Naive B cell (primary cell): ENCODE results near the gene POLR1D. TPM values are rescaled to one million over a fixed set of nuclear protein-coding genes. Genes with fewer than 3 reads are reported as not detected.
A peak's percentile ranks its signal among the peaks of the same experiment; 100 is the strongest.

ENCODE experiments used
- ATAC-seq, 2 donors: fragments of 150-1000 bp; cut with Tn5 transposase; 2 replicates each; pipeline ENCODE4 v1.10.0; 2021; ENCODE audit warnings: low read depth in 2 of 2, mild to moderate bottlenecking in 2 of 2, moderate library complexity in 2 of 2
- DNase-seq: peaks from one replicate; pipeline ENCODE4 v3.0.0; 2022
- H3K27ac Mint-ChIP-seq, 6 donors: one replicate each; pipeline ENCODE4 v1.8.0; 2020 to 2022; ENCODE audit warnings: mild to moderate bottlenecking in 6 of 6, mixed read lengths in 6 of 6, moderate library complexity in 5 of 6, inconsistent platforms in 2 of 6
- H3K27me3 Mint-ChIP-seq, 3 donors: one replicate each; pipeline ENCODE4 v1.8.0; 2021 to 2022; ENCODE audit warnings: mixed read lengths in 3 of 3, mild to moderate bottlenecking in 1 of 3
- H3K36me3 Mint-ChIP-seq, 2 donors: one replicate each; pipeline ENCODE4 v1.8.0; 2020 to 2022; ENCODE audit warnings: mixed read lengths in 2 of 2, inconsistent platforms in 1 of 2, mild to moderate bottlenecking in 1 of 2
- H3K4me1 Mint-ChIP-seq, 3 donors: one replicate each; pipeline ENCODE4 v1.8.0; 2020 to 2022; ENCODE audit warnings: mixed read lengths in 3 of 3, inconsistent platforms in 1 of 3, mild to moderate bottlenecking in 1 of 3, moderate library complexity in 1 of 3
- H3K4me3 Mint-ChIP-seq, 8 donors: one replicate each; pipeline ENCODE4 v1.8.0; 2020 to 2022; ENCODE audit warnings: mild to moderate bottlenecking in 8 of 8, mixed read lengths in 8 of 8, moderate library complexity in 8 of 8, inconsistent platforms in 2 of 8
- H3K9me3 Mint-ChIP-seq, 7 donors: one replicate each; pipeline ENCODE4 v1.8.0; 2020 to 2022; ENCODE audit warnings: mixed read lengths in 7 of 7, mild to moderate bottlenecking in 5 of 7, inconsistent platforms in 2 of 7, moderate library complexity in 1 of 7
- polyA plus RNA-seq, 6 donors: library from polyadenylated mRNA; unstranded; fragments of 300-500 nt; fragmentation: Illumina TruSeq; gene quantifications; one replicate each; pipeline ENCODE4 v1.2.3, GENCODE V29; 2021; ENCODE audit warnings: low read depth in 6 of 6

The POLR1D gene
- 100 to 1,000 TPM; 106 to 149 (median 130) TPM for polyA plus RNA-seq

- Mint-ChIP-seq H3K36me3 (peaks cover 0 to 13% of the 10 kb centered on the region in 2 donors), H3K4me1 (peaks cover 57 to 65% (median 59%) of the 10 kb centered on the region in 3 donors), H3K27me3 (no peaks in the 10 kb centered on the region), H3K4me3 (peak within 1 kb of the TSS; percentile 88 to 99 (median 96)), H3K9me3 (no peaks in the 10 kb centered on the region), H3K27ac (peak within 1 kb of the TSS; percentile 97 to 98 (median 98))
- ATAC-seq (peak; percentile 56 to 64), DNase-seq (peak; percentile 89)
Observed at GRCh38 chr13:27621366-27622101, at the start of gene POLR1D. Gene POLR1D (plus strand): TSS chr13:27621892. CDS start chr13:27621984, 92 bp downstream.

GRCh38 chr13:27572234-27572901 lies 49.3 kb upstream of the POLR1D start:
- no peaks in the 10 kb centered on the region for H3K27me3 Mint-ChIP-seq
- H3K4me1 Mint-ChIP-seq: peaks cover 5 to 27% (median 21%) of the 10 kb centered on the region in 3 donors
- H3K36me3 Mint-ChIP-seq: peaks cover 0 to 19% of the 10 kb centered on the region in 2 donors
- no peak for ATAC-seq
- no peaks in the 10 kb centered on the region for H3K9me3 Mint-ChIP-seq
- no peak overlapping the region for H3K27ac Mint-ChIP-seq
- no peak for DNase-seq
- peak overlapping the region in 1 of 8 donors; percentile 50 for H3K4me3 Mint-ChIP-seq

GRCh38 chr13:27573265-27573664 lies 48.4 kb upstream of the POLR1D start:
- peaks cover 5 to 27% (median 21%) of the 10 kb centered on the region in 3 donors for H3K4me1 Mint-ChIP-seq
- DNase-seq (no peak), ATAC-seq (no peak)
- peaks cover 0 to 19% of the 10 kb centered on the region in 2 donors for H3K36me3 Mint-ChIP-seq
- H3K9me3 Mint-ChIP-seq: no peaks in the 10 kb centered on the region
- H3K4me3 Mint-ChIP-seq: peak overlapping the region in 1 of 8 donors; percentile 27
- no peaks in the 10 kb centered on the region for H3K27me3 Mint-ChIP-seq
- peak overlapping the region in 1 of 6 donors; percentile 21 for H3K27ac Mint-ChIP-seq

GRCh38 chr13:27574661-27575060 lies 47.0 kb upstream of the POLR1D start:
- peak overlapping the region in 1 of 6 donors; percentile 58 for H3K27ac Mint-ChIP-seq
- H3K36me3 Mint-ChIP-seq: peaks cover 0 to 19% of the 10 kb centered on the region in 2 donors
- H3K27me3 Mint-ChIP-seq: no peaks in the 10 kb centered on the region
- no peaks in the 10 kb centered on the region for H3K9me3 Mint-ChIP-seq
- no peak overlapping the region for H3K4me3 Mint-ChIP-seq
- DNase-seq: no peak
- no peak for ATAC-seq
- peaks cover 5 to 27% (median 21%) of the 10 kb centered on the region in 3 donors for H3K4me1 Mint-ChIP-seq

- H3K9me3 Mint-ChIP-seq: no peaks in the 10 kb centered on the region
- peaks cover 3 to 26% (median 10%) of the 10 kb centered on the region in 3 donors for H3K4me1 Mint-ChIP-seq
- no peak overlapping the region for H3K4me3 Mint-ChIP-seq
- ATAC-seq: no peak
- peak overlapping the region in 3 of 6 donors; percentile 35 to 87 (median 73) for H3K27ac Mint-ChIP-seq
- DNase-seq: no peak
- H3K36me3 Mint-ChIP-seq: peaks cover 0 to 24% of the 10 kb centered on the region in 2 donors
- no peaks in the 10 kb centered on the region for H3K27me3 Mint-ChIP-seq
Observed at GRCh38 chr13:27578121-27579030, 43.3 kb upstream of the POLR1D start.

- no peaks in the 10 kb centered on the region for H3K27me3 Mint-ChIP-seq
- peaks cover 0 to 9% of the 10 kb centered on the region in 2 donors for H3K36me3 Mint-ChIP-seq
- peaks cover 14 to 27% (median 18%) of the 10 kb centered on the region in 3 donors for H3K4me1 Mint-ChIP-seq
- peak overlapping the region in 2 of 6 donors; percentile 17 to 81 for H3K27ac Mint-ChIP-seq
- H3K9me3 Mint-ChIP-seq: peaks cover 0 to 7% (median 4%) of the 10 kb centered on the region in 7 donors
- peak overlapping the region in 1 of 8 donors; percentile 3 for H3K4me3 Mint-ChIP-seq
- DNase-seq: no peak
- no peak for ATAC-seq
Observed at GRCh38 chr13:27583645-27584044, 38.0 kb upstream of the POLR1D start.

GRCh38 chr13:27587095-27587746 lies 34.5 kb upstream of the POLR1D start:
- Mint-ChIP-seq H3K9me3 (peaks cover 0 to 7% (median 5%) of the 10 kb centered on the region in 7 donors), H3K27me3 (no peaks in the 10 kb centered on the region), H3K27ac (peak overlapping the region in 1 of 6 donors; percentile 29), H3K36me3 (no peaks in the 10 kb centered on the region), H3K4me1 (peaks cover 14 to 22% (median 18%) of the 10 kb centered on the region in 3 donors), H3K4me3 (peak overlapping the region in 1 of 8 donors; percentile 30)
- ATAC-seq (no peak), DNase-seq (no peak)

- Mint-ChIP-seq H3K27me3 (no peaks in the 10 kb centered on the region), H3K4me1 (peaks cover 13 to 20% (median 17%) of the 10 kb centered on the region in 3 donors), H3K9me3 (peaks cover 0 to 7% (median 5%) of the 10 kb centered on the region in 7 donors), H3K36me3 (no peaks in the 10 kb centered on the region), H3K4me3 (no peak overlapping the region), H3K27ac (no peak overlapping the region)
- no peak for ATAC-seq
- DNase-seq: no peak
Observed at GRCh38 chr13:27588405-27588804, 33.3 kb upstream of the POLR1D start.

- ATAC-seq (peak; percentile 71 to 77), DNase-seq (peak; percentile 19)
- Mint-ChIP-seq H3K36me3 (no peaks in the 10 kb centered on the region), H3K4me3 (no peak overlapping the region), H3K27me3 (no peaks in the 10 kb centered on the region), H3K9me3 (peaks cover 0 to 6% (median 3%) of the 10 kb centered on the region in 7 donors), H3K27ac (no peak overlapping the region), H3K4me1 (no peaks in the 10 kb centered on the region)
Observed at GRCh38 chr13:27592865-27593264, 28.8 kb upstream of the POLR1D start.

GRCh38 chr13:27593267-27593666 lies 28.4 kb upstream of the POLR1D start:
- H3K36me3 Mint-ChIP-seq: no peaks in the 10 kb centered on the region
- no peak for DNase-seq
- no peak for ATAC-seq
- no peak overlapping the region for H3K27ac Mint-ChIP-seq
- no peaks in the 10 kb centered on the region for H3K27me3 Mint-ChIP-seq
- H3K4me1 Mint-ChIP-seq: no peaks in the 10 kb centered on the region
- H3K4me3 Mint-ChIP-seq: no peak overlapping the region
- peaks cover 0 to 4% (median 2%) of the 10 kb centered on the region in 7 donors for H3K9me3 Mint-ChIP-seq

- H3K36me3 Mint-ChIP-seq: no peaks in the 10 kb centered on the region
- no peak overlapping the region for H3K4me3 Mint-ChIP-seq
- ATAC-seq: peak; percentile 55 to 60
- no peaks in the 10 kb centered on the region for H3K4me1 Mint-ChIP-seq
- H3K9me3 Mint-ChIP-seq: no peaks in the 10 kb centered on the region
- DNase-seq: no peak
- H3K27me3 Mint-ChIP-seq: no peaks in the 10 kb centered on the region
- no peak overlapping the region for H3K27ac Mint-ChIP-seq
Observed at GRCh38 chr13:27595055-27595811, 26.5 kb upstream of the POLR1D start.

GRCh38 chr13:27599096-27599495 lies 22.6 kb upstream of the POLR1D start:
- Mint-ChIP-seq H3K36me3 (no peaks in the 10 kb centered on the region), H3K27me3 (no peaks in the 10 kb centered on the region), H3K4me3 (no peak overlapping the region), H3K9me3 (peaks cover 0 to under 1% (median 0%) of the 10 kb centered on the region in 7 donors), H3K4me1 (peaks cover 6 to 9% (median 8%) of the 10 kb centered on the region in 3 donors), H3K27ac (no peak overlapping the region)
- ATAC-seq (no peak), DNase-seq (no peak)
